Measurements from ENCODE around the gene NUB1.

DNA sequence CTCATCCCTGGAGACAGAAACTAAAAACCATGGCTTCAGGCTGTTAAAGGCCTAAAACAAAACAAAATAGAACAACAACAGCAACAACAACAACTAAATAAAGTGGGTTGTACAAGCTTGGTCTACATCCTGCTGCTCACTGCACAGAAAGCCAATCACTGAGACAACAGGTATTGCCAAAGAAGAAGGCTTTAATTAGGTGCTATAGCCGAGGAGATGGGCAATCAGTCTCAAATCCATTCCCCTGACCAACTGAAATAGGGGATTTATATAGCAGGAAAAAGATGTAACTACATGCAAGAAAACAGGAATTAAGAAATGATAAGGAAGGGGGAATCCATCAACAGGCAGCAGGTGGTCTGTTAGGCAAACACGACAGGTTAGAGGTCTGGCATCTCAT, 22.4 kb upstream of the NUB1 start:
- TF ChIP-seq, protein P1, sequence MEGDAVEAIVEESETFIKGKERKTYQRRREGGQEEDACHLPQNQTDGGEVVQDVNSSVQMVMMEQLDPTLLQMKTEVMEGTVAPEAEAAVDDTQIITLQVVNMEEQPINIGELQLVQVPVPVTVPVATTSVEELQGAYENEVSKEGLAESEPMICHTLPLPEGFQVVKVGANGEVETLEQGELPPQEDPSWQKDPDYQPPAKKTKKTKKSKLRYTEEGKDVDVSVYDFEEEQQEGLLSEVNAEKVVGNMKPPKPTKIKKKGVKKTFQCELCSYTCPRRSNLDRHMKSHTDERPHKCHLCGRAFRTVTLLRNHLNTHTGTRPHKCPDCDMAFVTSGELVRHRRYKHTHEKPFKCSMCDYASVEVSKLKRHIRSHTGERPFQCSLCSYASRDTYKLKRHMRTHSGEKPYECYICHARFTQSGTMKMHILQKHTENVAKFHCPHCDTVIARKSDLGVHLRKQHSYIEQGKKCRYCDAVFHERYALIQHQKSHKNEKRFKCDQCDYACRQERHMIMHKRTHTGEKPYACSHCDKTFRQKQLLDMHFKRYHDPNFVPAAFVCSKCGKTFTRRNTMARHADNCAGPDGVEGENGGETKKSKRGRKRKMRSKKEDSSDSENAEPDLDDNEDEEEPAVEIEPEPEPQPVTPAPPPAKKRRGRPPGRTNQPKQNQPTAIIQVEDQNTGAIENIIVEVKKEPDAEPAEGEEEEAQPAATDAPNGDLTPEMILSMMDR (IDR thresholded peaks at IDR 0.05) = no peak
- TF ChIP-seq POLR2A (IDR thresholded peaks at IDR 0.05) = no peak
